ENCODE results near the gene SF3B2. TPM values are rescaled to one million over a fixed set of nuclear protein-coding genes. Genes with fewer than 3 reads are reported as not detected.
"Not testable (repeated sequence)": the region's sequence is repeated elsewhere in the genome, so short reads cannot be mapped to it uniquely, and the experiment has no call there.

The SF3B2 gene
- total RNA-seq, 1 donor from 2014 or later: 116 TPM

- peak; percentile 73 for DNase-seq
Measured at GRCh38 chr11:66112601-66113499, 60.7 kb downstream of the SF3B2 start.

GRCh38 chr11:66114957-66115356 is 62.8 kb downstream of the SF3B2 start:
- not testable (repeated sequence) for DNase-seq

GRCh38 chr11:66115638-66116301 is 63.6 kb downstream of the SF3B2 start:
- peak; percentile 21 for DNase-seq

GRCh38 chr11:66116576-66117361 is 64.6 kb downstream of the SF3B2 start:
- no peak for DNase-seq

GRCh38 chr11:66118847-66119246 is 66.7 kb downstream of the SF3B2 start:
- no peak for DNase-seq

Other genes starting within 250 kb of the SF3B2 start
- gene SNX32, start 218.4 kb upstream of the SF3B2 start, total RNA-seq: 0.17 and 0.33 TPM in 2 replicates
- gene CFL1, start 194.2 kb upstream of the SF3B2 start, total RNA-seq: 1,118 and 1,698 TPM in 2 replicates
- 48.2 and 49.7 TPM in 2 replicates for gene MUS81, start 191.9 kb upstream of the SF3B2 start, total RNA-seq
- gene EFEMP2, start 179.6 kb upstream of the SF3B2 start, total RNA-seq: 16.8 and 22.1 TPM in 2 replicates
- not detected in 2 replicates for gene CTSW, start 172.5 kb upstream of the SF3B2 start, total RNA-seq
- 161 and 189 TPM in 2 replicates for gene FIBP, start 163.9 kb upstream of the SF3B2 start, total RNA-seq
- gene CCDC85B, start 161.7 kb upstream of the SF3B2 start, total RNA-seq: 69.3 and 163 TPM in 2 replicates
- 3.6 and 4.9 TPM in 2 replicates for gene FOSL1, start 152.0 kb upstream of the SF3B2 start, total RNA-seq
- gene C11orf68, start 133.3 kb upstream of the SF3B2 start, total RNA-seq: 17.0 and 20.0 TPM in 2 replicates
- gene DRAP1, start 132.9 kb upstream of the SF3B2 start, total RNA-seq: 64.9 and 93.9 TPM in 2 replicates
- not detected in 2 replicates for gene TSGA10IP, start 106.9 kb upstream of the SF3B2 start, total RNA-seq
- gene SART1, start 90.6 kb upstream of the SF3B2 start, total RNA-seq: 27.1 and 48.7 TPM in 2 replicates
- gene EIF1AD, start 50.2 kb upstream of the SF3B2 start, total RNA-seq: 32.2 and 35.8 TPM in 2 replicates
- gene BANF1, start 49.9 kb upstream of the SF3B2 start, total RNA-seq: 18.2 and 23.2 TPM in 2 replicates
- 0.17 and 0.60 TPM in 2 replicates for gene CST6, start 40.4 kb upstream of the SF3B2 start, total RNA-seq
- gene CATSPER1, start 25.9 kb upstream of the SF3B2 start, total RNA-seq: 0.34 TPM in 1 of 2 replicates, not detected in the other
- gene GAL3ST3, start 3.2 kb upstream of the SF3B2 start, total RNA-seq: 0.60 and 1.4 TPM in 2 replicates
- 28.2 and 52.7 TPM in 2 replicates for gene PACS1, start 17.9 kb downstream of the SF3B2 start, total RNA-seq
- gene KLC2, start 205.3 kb downstream of the SF3B2 start, total RNA-seq: 18.0 and 18.5 TPM in 2 replicates
- gene RAB1B, start 216.3 kb downstream of the SF3B2 start, total RNA-seq: 77.8 and 196 TPM in 2 replicates
- gene CNIH2, start 225.8 kb downstream of the SF3B2 start, total RNA-seq: not detected in 2 replicates
- 111 and 159 TPM in 2 replicates for gene YIF1A, start 236.8 kb downstream of the SF3B2 start, total RNA-seq
- not detected in 2 replicates for gene TMEM151A, start 239.5 kb downstream of the SF3B2 start, total RNA-seq

Data from dermis blood vessel endothelial cell (primary cell).